GM19452 (cell line): ENCODE data around the gene TFAP2D.

Source experiments
- ATAC-seq: cut with Tn5 transposase; IDR thresholded peaks from one replicate; pipeline ENCODE4 v1.9.1; 2021; ENCODE audit not compliant: unreplicated experiment

Gene TFAP2D

DNA sequence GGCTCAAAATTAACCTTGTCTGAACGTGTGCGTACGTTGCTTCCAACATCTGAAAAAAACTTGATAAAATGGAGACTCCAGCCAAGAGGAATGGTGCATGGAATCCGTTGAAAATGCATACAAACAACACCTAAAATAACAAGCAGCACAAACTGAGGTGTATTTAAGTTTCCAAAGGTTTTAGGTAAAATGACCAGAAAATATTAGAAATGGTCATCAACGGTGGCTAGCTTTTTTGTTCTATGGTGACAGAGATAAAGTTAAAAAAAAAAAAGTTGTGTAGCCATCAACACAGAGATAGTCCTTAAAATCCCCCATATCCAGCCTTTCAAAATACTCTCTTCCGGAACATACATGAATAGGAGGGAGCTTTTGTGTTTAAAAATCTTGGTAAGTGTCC, 104.7 kb downstream of the TFAP2D start:
- no peak for ATAC-seq

DNA sequence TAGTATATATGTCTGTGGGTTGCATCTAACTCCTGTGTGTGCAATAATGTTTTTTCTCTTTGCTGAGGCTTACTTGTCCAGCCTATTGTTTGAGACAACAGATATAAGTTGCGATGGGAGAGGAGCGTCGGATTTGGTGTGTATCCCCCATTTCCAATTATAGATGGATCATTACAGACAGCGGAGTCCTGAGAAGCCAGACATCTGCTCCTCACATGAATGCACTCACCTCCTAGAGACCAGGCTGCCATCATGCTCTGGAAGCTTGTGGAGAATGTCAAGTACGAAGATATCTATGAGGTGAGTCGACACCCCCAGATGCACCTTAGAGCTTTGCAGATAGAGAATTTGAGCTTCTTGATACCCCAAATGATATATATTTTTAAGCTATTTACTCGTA, 105.3 kb downstream of the TFAP2D start, which contains the start of gene TFAP2B:
TFAP2B (plus strand) TSS at position 199 of the 400 bp plus-strand sequence; CDS start at position 220, 21 bp downstream.
- no peak for ATAC-seq

DNA sequence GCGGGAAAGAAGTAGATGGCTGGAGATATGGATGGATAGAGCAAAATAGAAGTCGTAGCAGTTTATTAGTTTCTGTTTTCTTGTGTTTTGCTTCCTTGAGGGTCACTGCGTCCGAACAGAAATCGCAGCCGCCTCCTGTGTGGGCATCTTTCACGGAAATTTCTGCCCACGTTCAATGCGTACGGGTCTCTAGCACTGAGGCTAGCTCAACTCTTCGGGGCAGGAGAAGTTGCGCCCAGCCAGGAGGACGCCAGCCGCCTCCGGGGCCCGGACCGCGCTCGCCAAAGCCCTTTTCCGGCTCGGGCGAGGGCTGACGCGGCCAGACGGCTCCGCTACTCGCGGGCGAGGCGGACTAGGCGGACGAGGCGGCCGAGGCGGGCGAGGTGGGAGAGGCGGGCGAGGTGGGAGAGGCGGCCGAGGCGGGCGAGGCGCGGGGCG, 106.2 kb downstream of the TFAP2D start:
- ATAC-seq, result no peak

DNA sequence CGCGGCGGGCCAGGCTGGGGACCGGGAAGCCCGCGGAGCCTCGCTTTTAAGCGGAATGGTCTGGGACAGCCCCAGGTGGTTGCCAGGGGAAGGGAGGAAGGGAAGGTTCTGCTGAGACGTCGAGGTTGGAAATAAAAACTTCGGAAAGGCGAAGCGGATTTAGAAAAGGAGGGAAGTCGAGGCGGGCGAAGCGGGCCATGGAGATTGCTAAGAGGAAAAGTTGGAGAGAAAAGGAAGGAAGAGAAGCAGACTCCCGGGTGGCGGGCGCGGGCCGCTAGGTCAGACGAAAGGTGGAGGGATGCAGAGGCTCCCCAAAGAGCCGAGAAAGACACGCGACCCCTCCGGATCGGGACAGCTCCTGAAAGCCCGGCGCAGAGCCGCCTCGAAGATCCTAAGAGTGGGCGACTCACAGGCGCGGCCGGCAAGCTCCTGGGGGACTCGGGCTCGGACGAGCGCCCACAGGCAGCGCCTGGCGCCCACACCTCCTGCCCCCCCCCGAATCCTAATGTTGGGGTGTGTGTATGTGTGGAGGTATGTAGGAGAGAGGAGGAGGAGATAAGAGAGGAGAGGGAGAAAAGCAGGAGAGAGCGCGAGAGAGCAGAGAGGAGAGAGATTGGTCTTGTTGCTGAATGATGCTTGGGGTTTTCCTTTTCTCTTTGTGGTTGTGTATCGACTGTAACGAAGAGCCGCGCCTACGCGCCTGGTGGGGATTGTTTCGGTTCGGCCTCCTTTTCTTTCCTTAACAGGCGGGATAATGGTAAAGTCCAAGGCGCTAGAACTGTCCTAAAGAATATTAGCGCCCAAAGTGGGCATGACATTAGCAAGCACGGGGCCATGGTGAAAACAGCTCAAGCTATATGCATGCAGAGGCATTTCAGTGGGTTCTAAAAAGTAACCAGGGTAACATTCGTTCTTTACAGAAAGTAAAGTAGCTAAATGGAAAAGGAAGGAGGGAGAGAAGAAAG, 106.9 kb downstream of the TFAP2D start:
- no peak for ATAC-seq

DNA sequence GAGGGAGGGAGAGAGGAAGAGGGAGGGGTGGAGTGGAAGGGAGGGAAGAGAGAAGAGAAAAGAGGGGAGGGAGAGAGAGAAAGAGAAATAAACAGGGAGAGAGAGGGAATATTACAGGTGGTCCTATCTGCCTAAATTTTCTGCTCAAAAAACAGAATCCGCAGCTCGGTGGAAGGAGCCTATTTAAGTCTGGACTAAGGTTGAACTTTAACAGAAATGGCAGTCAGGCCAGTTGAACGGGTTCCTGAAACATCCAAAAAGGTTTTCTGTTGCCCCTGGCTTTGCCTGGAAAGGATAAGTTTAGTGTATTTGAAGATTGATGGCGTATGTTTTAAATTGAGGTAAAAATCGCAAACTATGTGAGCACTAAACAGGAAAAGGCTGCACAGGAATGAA, 107.5 kb downstream of the TFAP2D start:
- no peak for ATAC-seq

DNA sequence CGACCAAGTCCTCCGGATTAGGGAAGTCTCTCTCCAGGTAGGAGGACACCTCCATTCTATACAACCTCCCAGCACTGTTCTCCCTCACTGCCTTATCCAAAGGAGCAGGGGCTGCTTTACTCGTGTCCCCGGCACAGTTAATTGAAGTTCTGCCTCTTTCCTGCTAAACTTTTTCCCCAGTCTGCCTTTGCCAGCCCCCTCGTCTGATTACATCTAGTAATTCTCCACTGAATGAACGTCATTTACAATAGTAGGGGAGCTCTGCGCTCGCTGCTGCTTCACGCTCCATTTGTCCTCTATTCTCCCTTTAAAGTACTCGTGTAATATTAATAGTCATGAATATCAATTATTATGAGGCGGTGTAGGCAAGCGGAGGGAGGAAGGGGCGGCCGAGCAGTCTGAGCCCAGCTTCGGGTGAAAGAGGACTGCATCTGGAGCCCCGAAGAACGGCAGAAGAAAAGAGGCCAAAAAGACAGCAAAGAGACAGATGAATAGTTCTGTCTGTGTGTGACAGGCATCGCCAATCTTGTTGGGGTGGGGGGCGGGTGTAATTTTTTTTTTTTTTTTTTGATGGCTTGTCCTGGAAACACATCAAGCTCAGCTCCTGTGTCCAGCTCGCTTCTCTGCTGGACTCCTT, 108.2 kb downstream of the TFAP2D start:
- no peak for ATAC-seq

DNA sequence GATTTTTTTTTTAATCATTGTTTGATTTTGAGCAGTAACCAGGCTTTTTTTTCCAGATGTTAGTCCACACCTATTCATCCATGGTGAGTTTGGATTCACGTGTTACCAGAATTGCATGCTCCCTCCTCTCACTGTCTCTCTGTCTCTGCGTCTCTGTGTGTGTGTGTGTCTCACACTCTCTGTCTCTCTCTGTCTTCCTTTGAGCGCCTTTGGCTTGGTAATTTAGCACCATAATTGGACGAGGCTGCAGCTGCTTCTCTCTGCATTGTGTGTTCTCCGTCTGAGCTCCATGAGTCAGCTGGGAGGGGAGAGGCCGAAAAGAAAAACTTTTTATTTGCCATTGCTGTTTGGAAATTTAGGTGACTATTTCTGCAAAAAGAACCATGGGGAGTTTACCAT, 108.8 kb downstream of the TFAP2D start:
- no peak for ATAC-seq
